GM18499 (cell line): ENCODE results near the gene CAGE1.

Experiments
- ATAC-seq: cut with Tn5 transposase; IDR thresholded peaks from one replicate; pipeline ENCODE4 v1.9.1; 2021; ENCODE audit warnings: moderate number of reproducible peaks; ENCODE audit not compliant: insufficient read depth, unreplicated experiment

CAGE1 gene

DNA sequence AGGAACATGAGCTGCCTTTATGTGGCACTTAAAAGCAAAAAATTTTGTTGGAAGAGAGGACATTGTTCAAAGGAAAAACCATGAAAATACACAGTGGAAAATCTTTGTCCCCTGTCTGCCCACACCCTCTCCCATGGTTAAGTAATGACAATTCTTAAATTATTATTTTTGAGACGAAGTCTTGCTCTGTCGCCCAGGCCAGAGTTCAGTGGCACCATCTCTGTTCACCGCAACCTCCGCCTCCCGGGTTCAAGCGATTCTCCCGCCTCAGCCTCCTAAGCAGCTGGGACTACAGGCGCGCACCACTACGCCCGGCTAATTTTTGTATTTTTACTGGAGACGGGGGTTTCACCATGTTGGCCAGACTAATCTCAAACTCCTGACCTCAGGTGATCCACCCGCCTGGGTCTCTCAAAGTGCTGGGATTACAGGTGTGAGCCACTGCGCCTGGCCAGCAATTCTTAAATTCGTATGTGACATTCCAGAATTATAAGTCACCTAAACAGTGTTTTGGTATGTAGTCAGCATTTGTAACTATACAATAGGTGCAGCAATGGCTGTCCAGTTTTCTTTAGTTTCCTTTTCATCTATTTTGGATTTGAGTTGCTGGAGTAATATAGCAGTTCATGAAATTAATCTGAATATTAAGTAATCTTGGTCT is 75.9 kb downstream of the CAGE1 start:
- ATAC-seq: no peak

DNA sequence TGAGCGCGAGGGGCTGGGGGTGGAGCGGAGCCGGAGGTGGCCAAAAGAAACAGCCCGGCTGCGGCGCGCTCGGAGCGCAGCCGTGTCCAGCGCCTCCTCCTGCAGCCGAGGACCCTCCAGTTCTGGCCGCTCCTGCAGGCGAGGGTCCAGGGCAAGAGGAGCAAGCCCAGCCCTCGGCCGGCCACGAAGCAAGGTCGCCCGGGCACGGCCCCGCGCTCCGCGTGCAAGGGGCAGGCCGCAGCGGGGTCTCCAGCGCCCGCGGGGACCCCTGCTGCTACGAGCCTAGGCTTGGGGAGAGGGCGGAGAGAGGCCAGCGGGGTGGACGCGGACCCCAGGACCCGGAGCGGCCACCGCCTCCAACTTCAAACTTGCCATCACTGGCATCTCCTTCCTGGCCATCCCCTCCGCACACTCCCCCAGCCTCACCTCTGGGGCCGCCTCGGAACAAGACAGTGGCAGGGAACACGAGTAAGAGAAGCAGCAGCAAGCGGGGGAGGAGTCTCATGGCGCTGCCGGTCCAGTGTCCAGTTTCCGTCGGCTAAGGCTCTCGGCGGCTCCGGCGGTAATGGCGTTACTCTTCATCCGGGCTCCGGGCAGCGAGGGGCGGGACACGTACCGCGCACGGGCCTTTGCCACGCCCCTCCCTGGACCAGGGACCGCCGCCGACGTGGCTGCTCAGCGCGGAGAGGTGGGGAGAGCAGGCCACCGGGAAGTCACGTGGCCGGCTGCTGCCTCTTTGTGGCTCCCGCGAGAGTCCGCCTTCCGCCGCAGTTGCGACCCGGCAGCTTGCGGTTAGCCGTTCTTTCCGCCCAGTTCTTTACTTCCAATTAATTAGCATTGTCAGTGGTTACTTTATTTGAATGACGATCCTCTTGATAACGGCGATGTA is 76.7 kb downstream of the CAGE1 start, which contains the start of gene SSR1:
TSS of gene SSR1 (minus strand) at position 584 of the 889 bp plus-strand sequence. CDS start at position 505, 79 bp downstream.
- ATAC-seq: peak; percentile 88

DNA sequence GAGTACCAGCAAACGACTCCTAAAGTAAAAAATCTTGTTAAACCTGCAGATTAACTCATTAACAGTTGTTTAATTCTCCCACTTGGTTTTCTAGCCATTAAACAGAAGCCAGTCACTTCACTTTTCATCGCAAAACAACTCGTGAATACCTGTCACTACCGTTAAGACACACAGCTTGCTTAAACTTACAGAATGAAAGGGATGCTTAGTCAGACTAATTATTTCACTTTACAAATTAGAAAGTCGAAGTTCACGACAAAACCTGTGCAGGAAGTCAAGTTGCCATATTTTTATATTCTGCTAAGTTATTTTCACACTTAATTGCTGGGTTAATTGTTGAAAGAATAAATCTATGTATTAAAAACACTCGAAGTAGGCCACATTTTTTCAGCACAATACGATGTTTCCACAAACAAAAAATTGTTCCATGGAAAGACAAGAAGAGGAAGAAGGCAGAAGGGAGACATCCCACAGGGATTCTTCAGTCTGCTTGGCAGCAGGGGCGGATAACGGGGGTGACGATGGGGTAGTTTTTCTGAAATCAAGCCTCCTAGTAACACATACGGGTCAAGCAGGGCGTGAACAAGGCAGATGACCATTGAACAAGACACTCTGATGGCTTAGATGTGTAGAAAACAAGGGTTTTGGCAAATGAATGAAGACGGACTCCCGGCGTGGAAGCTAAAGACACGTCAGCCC is 77.5 kb downstream of the CAGE1 start:
- ATAC-seq: peak; percentile 4

DNA sequence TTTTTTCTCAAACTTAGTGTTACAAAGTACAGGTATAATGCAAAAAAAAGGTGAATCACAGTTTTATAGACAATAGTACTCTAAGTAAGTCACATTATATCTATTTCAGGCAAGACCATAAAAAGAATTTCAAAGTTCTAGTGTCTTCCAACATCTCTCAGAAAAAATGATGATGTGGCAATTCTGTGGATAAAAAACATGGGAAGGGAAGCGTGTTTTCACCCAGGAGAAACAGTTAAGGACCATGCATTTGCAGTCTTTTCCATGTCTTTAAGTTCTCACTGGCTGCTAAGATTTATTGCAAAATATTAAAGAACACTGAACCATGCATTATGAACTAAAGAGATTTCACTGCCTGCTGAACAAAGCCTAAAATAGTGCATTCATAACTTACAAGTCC is 78.4 kb downstream of the CAGE1 start:
- ATAC-seq: no peak

DNA sequence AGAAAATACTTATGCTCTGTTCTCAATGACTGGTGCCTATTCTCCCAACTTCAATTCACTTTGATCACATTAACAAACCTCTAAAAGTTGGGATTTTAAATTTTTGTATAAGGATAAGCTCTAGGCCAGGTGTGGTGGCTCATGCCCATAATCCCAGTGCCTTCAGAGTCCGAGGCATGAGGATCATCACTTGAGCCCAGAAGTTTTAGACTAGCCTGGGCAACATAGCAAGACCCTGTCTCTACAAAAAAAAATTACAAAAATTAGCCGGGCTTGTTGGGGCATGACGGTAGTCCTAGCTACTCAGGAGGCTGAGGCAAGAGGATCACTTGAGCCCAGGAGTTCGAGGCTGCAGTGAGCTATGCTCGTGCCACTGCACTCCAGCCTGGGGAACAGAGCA is 80.5 kb downstream of the CAGE1 start:
- ATAC-seq: no peak

DNA sequence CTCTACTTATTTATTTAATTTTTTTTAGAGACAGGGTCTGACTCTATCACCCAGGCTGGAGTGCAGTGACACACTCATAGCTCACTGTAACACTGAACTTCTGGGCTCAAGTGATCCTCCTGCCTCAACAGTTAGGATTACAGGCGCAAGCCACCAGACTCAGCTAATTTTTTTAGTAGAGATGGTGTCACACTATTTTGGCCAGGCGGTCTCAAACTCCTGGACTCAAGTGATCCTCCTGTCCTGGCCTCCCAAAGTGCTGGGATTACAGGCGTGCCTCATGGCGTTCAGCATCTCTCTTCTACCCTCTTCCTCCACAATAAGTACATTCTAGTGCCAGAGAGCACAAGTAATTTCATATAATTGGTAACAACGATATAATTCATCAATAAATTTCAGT is 82.0 kb downstream of the CAGE1 start:
- ATAC-seq: no peak

DNA sequence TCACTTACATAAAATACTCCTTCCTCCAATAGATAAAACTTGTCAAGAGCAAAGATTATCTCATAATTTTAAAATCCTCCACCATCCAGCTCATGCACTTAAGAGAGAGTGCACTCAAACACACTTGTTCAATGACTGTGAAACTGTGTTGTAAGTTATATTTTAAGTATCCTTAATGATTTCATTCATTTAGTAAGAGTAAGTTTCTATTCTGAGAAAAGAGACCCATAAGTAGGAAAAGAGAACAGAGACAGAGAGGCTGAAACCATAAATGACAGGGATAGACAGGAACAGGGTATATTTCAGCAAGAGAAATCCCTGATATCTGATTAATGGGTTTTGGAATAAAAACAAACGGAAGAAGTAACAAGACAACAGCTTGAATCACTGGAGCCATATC is 84.7 kb downstream of the CAGE1 start:
- no peak for ATAC-seq

DNA sequence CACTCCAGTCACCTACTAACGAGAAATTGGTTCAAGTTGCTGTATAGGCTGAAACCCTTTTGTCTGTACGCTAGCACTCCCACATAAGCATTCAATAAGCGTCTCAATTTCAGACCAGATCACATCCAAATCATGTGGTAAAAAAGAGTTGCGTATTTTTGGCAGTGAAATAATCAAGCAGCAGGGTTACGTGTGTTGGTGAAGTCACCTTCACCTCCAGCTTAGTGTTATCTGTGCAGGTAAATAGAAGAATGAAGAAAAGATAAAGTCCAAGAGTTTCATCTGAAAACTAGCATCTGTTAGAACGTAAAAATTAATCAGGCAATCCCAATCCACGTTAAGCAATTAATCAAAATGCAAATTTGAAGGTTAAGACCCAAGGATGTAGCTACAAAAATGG is 87.8 kb downstream of the CAGE1 start:
- ATAC-seq: no peak

DNA sequence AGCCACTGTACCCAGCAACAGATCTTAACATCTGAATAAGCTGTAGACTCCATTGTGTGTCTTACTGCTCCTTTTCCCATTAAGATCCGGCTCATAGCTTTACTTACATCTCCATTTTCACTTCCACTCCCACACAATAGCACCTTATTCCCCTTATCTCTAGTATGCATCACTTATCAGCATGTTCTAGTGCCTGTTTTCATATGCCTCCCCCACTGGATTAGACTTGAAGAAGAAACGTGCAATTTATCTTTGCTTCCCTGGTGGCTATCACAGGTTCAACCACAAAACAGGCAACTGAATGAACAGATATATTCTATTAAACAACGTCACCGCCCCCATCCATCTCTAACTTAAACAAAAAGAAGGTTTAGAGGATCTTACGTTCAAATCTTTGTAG is 88.6 kb downstream of the CAGE1 start:
- ATAC-seq: no peak

DNA sequence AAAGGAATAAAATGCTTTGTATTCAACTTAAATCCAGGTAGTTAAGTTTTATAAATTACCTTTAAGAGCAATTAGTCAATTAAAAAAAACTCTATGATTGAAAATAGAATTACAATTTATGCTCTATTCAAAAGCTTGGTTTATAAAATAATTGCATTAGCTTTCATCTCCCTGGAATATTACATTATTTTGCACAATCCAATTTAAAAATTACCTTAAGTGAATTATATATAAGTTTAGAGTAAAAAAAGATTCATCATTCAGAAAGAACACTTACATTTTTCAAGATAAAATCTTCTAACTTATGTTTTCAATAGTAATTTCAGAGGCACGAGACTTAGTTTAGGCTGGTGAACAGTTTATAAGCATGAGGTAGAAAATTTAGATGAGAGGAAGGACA is 91.4 kb downstream of the CAGE1 start:
- no peak for ATAC-seq

DNA sequence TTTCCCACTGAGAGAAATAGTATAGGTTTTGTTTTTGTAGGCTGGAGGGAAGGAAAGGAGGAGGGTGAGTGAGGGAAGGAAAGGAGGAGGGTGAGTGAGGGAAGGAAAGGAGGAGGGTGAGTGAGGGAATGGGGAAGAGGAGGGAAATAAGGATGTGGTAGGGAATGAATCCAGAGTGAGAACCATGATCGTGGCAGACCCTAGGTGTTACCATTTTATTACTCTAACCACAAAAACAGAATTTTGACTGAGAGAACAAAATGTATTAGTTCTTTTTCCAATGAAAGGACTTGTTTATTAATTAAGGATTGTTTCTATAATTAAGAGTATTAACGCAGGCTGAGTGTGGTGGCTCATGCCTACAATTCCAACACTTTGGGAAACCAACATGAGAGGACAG is 92.9 kb downstream of the CAGE1 start:
- no peak for ATAC-seq

DNA sequence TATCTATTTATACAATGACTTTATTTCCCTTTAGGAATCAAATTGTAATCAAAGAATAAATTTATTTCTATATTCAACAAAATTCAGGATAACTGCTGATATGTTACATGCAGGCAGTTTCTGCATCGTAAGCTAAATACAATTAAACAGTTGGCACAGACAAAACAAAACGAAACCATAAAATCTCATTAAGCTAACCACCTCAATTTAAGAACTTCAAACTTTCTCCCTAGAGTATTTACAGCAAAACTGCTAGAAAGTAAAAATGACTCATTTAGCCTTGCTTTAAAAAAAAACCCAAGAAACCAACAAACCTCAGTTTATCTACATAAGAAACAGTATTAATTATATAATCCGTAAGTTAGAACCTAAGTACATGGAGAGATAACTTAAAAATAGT is 93.6 kb downstream of the CAGE1 start:
- ATAC-seq: no peak

DNA sequence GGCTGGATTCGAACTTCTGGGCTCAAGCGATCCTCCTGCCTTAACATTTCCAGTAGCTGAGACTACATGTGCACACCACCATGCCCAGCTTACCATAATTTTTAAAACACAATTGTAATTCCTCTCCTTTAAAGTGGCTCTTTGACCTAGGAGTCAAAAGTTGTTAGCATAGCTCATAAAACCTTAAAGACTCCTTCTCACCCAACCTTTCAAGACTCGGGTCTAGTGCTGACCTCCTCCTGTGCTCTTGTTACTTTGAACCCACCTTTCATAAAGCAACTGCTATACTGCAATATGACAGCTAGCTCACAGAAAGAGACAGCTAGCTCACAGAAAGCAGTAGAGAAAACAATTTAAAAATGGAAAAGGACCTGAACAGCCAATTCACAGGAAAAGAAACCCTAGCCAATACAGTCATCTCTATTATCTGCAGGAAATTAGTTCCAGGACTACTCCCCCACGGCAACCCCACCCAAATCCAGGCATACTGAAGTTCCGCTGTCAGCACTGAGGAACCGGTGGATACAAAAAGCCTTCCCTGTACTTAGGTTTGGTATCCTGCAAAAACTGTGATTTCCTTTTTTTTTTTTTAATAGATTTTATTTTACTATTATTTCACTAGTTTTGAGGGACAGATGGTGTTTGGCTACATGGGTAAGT is 96.8 kb downstream of the CAGE1 start:
- ATAC-seq: no peak

DNA sequence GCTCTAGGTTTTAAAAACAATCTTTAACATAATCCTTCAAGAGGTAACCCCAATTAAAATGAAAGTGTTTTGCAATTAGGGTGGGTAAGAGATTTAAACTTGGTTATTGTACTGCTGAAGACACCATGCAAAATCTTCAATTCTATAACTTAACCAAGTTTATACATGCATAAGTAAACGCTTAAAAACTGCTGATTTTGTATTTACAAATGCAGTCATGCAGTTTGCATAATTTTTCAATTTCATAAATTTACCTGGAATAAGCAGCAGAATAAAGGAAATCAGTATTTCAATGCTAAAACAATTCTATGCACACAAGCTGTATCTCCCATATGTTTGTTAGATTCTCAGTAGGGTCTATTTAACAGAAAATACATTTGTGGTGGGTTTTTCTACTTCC is 99.5 kb downstream of the CAGE1 start:
- no peak for ATAC-seq

DNA sequence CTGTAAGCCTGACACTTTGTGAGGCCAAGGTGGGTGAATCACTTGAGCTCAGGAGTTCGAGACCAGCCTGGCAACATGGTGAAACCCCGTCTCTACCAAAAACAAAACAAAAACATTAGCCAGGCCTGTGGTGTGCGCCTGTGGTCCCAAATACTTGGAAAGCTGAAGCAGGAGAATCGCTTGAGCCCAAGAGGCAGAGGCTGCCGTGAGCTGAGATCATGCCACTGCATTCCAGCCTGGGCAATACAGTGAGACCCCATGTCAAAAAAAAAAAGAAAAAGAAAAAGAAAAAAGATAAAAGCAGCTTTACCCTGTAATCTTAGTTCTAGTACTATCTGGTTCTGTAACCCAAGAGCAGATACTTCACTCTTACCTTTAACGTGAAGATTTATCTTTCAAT is 104.1 kb downstream of the CAGE1 start:
- no peak for ATAC-seq

DNA sequence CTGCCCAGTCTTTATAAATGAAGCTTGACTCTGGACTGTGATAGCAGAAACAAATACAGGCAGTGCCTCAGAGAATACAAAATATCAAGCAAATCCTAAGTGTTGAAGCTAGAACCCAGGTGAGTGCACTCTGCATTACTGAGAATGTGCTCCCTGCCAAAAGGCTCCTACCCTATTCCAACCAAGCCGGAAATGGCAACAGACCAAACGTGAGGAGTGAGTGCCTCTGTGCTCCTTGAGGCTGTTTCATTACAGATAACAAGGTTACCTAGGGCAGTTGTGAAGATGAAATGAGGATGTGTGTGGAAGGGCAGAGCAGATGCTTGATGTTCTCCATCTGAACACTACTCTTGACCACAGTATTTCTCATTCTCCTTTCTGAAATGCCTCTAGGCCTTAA is 105.9 kb downstream of the CAGE1 start:
- no peak for ATAC-seq

DNA sequence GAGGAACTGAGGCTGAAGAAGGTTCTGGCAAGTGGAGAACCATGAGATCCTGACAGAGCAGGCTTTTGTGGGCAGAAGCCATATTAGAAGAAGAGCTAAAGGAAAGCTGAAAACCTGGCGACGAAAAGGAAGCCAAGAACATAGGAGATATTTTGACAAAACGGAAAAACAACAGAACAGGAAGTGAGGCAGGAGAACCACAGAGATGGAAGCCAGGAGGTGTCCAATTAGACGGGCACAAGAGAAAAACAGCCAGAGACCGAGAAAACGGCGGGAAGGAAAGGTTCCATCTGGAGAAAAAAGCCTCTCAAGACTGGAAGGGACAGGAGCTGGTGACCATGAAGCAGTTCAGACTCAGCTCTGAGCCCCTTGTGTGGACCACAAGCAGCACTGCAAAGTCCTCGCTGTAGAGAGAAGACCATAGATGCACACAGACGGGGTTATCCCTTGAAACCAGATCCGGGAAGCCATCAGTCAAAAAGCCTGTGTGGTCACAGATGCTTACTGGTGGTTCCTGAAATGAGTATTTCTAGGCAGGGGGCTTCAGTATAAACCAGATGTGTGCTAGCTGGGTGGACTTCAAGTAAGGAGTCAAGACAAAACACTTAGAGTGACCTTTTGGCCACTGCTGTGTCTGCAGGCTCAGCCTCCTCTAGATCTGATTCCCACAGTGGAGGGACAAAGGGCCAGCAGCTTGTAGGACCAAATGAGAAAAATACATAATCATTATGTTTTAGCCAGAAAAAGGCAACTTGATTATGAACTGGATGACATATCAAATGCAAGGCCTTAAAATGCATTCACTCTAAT is 107.2 kb downstream of the CAGE1 start:
- no peak for ATAC-seq
